ENCODE data around the gene LYZL2.

Gene LYZL2

GRCh38 chr10:30589441-30589840, 40.1 kb downstream of the LYZL2 start:
- DNase-seq, result no peak

DNA sequence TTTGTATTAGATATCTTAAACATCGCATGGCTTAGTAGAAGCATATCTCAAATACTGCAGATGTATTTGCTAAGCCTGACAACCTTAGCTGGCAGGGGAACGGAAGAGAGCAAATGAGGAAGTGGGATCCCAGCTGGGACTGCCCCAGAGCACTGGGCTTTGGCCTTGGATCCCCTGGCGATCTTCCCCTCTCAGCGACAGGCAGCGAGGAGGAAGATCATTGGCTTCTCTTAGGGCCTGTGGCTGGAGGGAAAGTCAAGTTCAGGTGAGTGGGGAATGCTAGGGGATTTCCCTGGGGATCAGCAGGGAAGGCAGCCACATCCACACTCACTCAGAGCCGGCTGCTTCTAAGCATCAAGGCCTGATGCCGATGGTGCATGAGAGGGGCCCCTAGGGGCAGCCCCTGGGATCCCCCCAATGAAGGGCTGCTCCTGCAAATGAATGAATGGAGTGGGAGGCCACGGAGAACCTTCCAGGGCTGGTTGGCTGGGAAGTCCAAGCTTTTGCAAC, 42.0 kb downstream of the LYZL2 start:
- DNase-seq, result no peak

DNA sequence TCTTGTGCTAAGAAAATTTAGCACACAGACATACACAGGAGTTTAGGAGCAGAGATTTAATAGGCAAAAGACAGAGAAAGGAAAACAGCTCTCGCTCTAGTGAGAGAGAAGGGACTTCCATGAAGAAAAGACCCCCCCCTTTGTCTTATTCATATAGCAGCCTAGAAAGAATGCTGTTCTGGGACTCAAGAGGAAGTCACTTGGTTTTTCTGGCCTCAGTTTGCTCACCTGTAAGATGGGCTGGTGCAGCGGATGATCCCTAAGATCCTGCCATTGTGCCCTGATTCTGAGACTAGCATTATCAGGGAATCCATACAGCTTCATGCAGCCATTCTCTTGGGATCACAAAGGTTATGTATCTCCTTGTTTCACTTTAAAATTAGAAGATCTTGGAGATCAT, 42.7 kb downstream of the LYZL2 start:
- DNase-seq, result no peak

DNA sequence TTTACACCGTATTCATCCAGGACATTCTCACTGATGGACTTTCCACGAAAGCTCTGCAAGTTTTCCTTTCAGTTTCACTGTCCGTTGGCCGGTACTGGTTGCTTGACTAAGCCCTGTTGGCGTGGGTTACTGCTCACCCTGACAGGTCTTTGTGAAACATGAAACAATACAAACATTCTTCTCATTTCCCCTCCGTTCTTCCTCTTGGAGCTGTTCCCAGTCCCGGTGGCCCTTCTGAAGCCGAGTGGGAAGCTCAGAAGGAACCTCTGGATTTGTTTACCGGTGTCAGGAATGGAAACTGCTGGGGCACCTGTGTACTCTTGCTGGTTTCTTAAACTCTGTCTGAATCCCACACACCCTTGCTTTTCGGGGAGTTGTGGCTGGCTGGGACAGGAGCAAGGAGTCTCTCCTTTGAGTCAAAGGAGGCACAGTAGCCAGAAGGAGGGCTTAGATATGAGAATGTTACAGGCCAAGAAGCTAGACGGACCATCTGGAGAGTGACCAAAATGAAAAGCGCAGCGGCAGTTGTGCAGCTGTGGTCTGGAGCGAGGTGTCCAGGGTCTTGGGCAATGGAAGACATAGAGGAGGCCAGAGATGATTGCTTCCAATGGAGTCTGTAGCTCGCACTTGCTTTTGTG, 45.7 kb downstream of the LYZL2 start:
- DNase-seq, result no peak

DNA sequence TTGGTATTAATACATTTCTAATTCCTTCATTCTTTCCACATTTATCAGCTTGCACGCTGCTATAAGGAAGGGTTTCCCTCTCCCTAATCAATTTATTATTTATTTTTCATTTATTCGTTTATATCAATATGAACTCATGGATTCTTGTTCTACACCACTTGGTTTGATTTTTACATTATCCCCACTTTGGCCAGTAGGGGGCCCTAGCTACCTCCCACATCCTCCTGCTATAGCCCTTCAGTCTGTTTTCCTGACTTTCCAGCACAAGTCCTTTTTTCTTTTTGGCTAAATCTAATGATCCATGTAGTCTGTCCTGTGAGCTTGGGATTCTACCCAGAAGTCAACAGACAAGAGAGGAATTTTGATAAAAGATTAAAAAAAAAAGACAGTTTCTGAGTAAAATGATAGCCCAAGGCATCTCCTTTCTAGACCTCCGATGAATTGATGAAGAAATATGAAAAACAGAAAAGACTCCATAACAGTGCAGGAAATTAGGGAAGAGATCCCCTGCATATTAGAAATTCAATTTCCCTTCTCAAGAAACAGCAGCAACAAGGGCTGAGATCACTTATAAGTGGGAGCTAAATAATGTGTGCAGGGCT, 47.7 kb downstream of the LYZL2 start:
- peak in 1 of 2 experiments; percentile 13 for DNase-seq

GRCh38 chr10:30580676-30581075, 48.9 kb downstream of the LYZL2 start:
- no peak for DNase-seq

- no peak for DNase-seq
Measured at GRCh38 chr10:30580241-30580640, 49.3 kb downstream of the LYZL2 start.

GRCh38 chr10:30579574-30579973, 50.0 kb downstream of the LYZL2 start:
- peak; percentile 54 to 65 for DNase-seq

GRCh38 chr10:30577048-30577447, 52.5 kb downstream of the LYZL2 start:
- DNase-seq, result no peak

DNA sequence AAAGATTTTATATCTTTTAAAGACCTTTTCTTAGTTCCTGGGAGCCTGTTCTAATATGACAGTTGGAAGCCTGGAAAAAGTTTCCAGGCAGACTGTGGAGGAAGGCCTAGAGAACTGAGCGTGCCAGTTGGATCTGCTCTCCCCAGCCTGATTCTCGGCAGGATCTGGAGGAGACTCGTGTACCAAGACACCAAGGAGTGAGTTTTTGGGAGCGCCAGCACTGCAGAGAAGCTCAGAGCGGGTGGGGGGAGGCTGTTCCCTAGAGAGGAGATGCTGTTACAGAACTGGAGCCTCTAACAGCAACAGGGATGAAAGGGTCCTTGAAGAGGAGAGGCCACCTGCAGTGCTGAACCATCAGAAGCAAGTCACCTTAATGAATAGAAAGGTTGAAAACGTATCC, 52.9 kb downstream of the LYZL2 start:
- DNase-seq, result no peak

DNA sequence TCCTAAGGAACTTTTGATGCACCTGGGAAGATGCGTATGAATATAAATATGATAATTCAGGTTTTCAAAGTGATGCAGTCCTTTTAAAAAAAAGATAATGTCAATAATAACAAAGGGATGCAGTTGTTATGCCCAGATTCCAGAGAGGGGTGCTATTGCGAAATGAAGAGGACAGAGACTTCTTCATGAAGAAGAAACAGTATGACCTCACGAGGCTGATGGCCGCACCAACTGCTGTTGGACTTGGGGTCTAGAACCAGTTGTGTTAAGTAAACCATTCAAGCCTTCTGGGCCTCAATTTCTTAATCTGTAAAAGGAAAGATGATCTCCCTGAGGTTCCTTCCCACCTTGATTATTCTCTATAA, 55.1 kb downstream of the LYZL2 start:
- no peak for DNase-seq

DNA sequence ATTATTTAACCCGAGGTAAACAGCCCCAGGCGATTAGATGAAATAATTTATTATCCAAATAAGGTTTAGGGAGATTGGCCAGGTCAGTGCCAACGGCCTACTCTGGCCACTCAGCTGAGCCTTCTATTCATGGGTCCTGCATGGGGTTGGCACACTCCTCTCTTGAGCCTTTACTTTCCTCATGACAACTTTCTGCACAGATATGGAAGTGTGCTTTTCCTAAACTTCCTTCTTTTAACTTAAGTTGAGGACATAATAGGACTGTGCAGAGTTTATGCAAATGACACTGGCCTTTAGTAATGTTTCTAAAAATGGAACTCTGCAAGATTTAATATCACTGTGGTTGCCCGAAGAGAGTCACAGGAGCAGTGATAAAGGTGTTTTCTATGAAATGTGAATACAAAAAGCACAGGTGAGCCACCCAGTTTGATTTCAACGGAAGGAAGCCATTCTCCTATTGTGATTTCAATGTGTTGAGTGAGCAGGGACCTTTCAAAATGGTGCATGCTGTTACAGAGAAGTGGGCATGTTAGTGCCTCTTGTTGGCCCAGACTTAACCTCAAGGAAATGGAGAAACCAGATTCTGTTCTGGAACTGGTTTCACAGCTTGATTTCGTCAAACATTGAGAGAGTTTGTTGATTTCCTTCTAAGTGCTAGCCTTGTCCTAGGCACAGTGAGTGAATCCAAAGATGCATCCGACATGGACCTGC, 55.7 kb downstream of the LYZL2 start:
- DNase-seq, result no peak

GRCh38 chr10:30565449-30565848, 64.1 kb downstream of the LYZL2 start:
- no peak for DNase-seq

DNA sequence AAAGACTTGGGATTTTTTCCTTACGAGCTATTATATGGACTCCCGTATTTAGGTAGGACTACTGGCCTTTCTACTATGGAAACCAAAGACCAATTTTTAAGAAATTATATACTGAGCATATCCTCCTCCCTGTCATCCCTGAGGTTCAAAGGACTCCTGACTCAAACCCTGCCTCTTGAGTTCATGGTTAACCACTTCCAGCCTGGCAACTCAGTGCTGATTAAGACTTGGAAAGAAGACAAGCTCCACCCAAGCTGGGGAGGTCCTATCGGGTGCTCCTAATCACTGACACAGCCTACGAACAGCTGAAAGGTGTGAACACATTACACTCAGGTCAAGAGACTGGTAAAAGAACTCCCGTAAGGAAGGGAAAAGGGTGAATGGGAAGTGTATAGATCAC, 66.8 kb downstream of the LYZL2 start:
- DNase-seq, result no peak
